ENCODE data around the gene ARHGEF33.

The ARHGEF33 gene

DNA sequence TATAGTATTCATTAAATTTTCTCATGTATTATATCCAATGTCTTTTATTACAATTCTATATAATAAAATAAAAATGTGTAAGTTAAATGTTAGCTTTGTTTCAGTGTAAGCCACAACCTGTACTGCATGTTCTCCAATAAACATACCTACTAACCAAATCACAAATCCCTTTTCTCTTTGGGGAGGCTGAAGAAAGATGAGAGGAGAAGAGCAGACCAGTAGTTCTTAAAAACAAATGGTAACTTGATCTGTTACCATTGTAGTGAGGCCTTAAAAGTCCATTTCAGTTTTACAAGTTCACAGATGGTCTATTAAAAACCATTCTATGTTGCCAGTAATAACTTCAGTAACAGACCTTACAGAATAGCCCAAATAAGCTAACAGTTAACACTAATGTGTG is 130.7 kb downstream of the ARHGEF33 start:
- no peak for DNase-seq (ENCODE audit: low spot score)

DNA sequence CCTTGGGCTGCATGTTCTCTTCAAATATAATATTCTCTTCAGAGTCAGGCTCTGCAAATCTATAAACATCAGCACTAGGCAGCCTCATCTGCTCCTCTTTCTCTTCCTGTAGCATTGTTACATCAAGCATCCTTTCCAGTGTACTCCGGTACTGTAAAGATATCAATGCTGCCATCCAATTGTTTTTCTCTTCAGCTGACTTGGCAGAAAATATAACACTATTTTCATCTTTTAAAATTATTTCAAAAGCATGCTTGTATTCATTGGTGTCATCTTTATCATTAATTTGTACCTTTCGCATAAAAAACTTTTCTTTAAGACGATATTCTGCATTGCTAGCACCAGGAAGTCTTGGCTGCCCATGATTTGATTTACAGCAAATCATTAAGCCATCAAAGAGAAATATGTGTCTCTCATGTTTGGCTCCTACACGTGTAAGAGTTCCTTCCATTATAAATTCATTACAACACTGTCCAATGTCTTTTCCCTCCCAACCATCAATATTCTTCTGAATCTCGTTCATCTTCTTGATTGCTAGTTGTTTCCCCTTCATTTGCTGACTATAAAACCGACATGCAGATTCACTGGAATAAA is 133.1 kb downstream of the ARHGEF33 start:
- DNase-seq (ENCODE audit: low spot score): no peak

DNA sequence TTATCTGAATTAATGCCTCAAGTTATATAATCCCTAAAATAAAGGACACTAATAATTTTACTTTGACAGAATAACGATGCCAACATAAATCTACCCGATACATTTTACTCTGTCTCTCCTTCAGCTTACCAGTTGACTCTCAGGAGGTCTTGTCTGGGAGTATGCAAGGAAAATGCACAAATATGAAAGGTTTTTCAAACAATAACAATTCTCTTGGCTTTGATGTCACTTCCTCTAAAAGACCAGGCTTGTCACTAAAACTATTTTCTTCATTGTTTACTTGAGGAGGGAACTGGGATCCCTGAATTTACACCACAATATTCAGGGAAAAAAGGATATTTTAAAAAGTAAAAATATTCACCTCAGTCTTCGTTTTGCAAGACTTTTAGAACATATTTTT is 134.0 kb downstream of the ARHGEF33 start:
- no peak for DNase-seq (ENCODE audit: low spot score)

DNA sequence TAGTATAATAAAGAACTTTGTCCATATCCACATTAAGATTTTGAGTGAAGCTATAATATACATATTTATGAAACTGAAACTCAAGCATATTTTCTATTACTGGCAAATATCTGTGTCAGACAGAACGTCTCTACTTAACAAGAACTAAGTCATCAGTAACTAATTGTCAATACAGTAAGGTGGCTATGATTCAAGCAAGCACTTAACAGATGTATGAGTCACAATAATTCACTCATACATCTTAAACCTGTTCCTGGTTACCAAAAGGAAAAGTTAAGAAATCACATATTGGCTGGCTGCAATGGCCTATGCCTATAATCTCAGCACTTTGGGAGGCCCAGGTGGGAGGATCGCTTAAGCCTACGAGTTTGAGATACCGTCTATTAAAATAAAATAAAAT is 135.2 kb downstream of the ARHGEF33 start:
- DNase-seq (ENCODE audit: low spot score): no peak
